ENCODE measurements around the gene DEFB112.

DEFB112 gene

GRCh38 chr6:50049829-50050228, at the start of gene DEFB112:
DEFB112 (minus strand) TSS chr6:50049929; CDS start chr6:50049869, 60 bp downstream.
- DNase-seq (ENCODE audit: low read depth), result no peak

GRCh38 chr6:50098641-50098993, 48.9 kb upstream of the DEFB112 start:
- no peak for DNase-seq (ENCODE audit: low read depth)

DNA sequence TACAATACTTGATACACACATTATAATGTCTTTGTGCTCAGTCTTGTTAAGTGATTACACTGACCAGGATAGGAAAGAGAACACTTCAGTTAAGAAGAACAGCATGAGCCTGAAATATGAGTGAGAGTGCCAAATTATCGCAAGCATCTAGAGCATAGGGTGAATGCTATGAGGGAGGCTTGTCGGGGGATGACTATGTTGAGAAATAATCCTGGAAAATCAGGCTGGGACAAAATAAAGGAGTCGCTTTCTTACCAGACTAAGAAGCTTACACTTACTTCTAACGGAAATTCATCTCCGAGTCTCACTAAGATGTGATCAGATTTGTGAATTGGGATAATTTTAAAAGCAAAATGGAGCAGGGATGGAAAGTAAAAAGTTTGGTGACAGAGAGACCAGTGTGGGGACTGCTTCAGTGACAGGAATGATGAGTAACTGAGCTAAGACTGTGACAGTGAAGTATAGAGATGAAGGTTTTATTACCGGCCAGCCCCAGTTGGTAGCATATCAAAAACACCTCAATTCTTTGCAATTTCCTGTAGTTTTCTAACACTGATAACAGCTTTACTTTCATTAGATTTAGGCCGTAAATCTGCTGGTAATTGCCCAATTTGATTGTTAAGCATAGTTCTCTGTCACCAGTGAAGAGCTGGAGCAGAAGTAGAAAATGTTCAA, 48.4 kb upstream of the DEFB112 start:
- no peak for DNase-seq (ENCODE audit: low read depth)

- no peak for DNase-seq (ENCODE audit: low read depth)
Observed at GRCh38 chr6:50096296-50096695, 46.6 kb upstream of the DEFB112 start.

GRCh38 chr6:50093938-50094272, 44.2 kb upstream of the DEFB112 start:
- no peak for DNase-seq (ENCODE audit: low read depth)

DNA sequence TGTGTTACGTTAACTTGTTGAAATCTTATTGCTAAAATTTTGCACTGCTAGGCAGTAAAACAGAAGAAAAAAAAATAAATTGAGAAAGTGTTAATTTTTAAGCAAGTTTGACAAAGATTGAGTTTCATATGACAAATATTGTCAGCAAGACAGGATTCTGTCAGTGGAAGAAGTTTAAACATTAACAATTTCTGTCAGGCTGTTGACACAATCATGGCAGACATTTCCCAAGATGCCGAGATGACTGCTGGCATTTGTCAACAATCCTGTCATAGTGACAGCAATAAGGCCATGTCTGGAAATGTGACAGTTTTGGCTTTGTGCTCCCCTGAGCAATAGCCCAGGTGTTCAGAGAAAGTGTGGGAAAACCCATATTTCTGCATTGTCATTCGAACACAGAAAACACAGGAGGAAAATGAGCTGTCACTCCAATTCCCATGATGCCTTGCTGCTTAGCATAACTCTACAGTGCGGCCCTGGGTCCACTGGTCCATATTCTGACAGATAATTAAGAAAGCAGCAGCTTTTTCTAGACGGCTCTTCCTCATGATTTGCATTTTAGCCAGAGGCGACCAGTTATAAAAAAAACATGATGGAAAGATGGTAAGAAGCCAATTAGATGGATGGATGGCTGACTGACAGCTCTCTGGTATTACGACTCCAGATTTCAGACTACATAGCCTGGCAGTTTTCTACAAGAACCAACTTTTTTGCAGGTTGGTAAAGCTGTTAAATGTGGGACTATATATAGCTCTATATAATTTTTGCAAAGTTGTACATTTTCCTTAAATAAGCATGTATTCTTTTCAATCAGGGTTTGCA, 43.6 kb upstream of the DEFB112 start:
- no peak for DNase-seq (ENCODE audit: low read depth)

DNA sequence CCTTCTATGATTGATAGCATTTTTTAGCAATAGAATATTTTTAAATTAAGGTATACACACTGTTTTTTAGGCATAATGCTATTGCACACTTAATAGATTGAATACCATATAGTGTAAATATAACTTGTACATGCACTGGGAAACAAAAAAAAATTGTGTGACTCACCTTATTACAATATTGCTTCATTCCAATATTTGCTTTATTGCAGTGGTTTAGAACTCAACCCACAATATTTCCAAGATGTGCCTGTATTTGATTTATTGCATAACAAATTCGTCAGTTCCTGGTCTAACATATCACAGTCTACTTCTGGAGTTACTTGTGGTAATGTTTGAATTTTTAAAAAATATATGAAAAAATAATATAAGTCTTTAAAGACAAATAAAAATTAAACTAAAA, 41.9 kb upstream of the DEFB112 start:
- DNase-seq (ENCODE audit: low read depth), result no peak

DNA sequence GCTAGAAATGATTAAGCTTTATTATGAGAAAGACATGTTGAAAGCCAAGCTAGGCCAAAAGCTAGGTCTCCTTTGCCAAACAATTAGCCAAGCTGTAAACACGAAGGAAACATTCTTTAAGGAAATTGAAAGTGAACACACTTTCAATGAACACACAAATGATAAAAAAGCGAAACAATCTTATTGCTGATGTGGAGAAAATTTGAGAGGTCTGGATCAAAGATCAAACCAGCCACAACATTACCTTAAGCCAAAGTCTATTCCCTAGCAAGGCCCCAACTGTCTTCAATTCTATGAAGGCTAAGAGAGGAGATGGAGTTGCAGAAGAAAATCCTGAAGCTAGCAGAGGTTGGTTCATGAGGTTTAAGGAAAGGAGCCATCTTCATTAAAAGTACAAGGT, 40.2 kb upstream of the DEFB112 start:
- no peak for DNase-seq (ENCODE audit: low read depth)

- DNase-seq (ENCODE audit: low read depth), result no peak
Observed at GRCh38 chr6:50087231-50087954, 37.7 kb upstream of the DEFB112 start.

- no peak for DNase-seq (ENCODE audit: low read depth)
Observed at GRCh38 chr6:50077385-50077784, 27.7 kb upstream of the DEFB112 start.

DNA sequence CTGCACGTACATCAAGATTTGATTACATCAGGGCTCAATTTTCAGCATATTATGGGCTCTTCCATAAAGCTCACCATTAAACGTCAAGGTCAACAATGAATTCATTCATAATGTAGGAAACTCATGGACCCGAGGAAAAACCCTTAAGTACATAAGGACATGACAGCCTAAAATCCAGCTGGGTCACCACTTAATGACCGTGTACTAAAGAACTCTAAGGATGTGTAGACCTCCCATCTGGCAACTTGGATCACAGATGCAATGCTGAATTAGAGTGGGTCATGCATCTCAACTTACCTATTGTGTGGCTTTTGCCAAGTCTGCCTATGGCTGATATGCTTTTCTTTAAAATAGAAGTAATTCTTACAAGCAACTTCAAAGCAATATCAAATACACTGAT, 26.7 kb upstream of the DEFB112 start:
- DNase-seq (ENCODE audit: low read depth), result no peak

- no peak for DNase-seq (ENCODE audit: low read depth)
Observed at GRCh38 chr6:50071921-50072320, 22.2 kb upstream of the DEFB112 start.

DNA sequence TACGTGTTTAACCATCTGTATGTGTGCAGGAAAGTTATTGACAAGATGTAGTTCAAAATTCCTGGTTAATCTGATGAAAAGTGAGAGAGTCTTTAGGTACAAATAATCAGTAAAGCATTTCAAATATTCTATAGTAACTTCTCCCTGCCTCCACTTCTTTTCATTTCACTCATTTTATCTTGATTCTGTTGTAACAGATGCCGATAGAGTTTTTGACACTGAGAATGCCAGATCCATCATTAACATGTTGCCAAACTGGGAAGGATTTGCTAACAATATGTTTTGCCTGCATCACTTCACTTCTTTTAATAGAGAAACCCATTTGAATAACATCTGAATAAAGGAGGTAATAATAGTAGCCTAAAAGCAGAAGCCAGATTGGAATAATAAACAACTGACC, 20.4 kb upstream of the DEFB112 start:
- DNase-seq (ENCODE audit: low read depth), result no peak

- no peak for DNase-seq (ENCODE audit: low read depth)
Observed at GRCh38 chr6:50062051-50062450, 12.3 kb upstream of the DEFB112 start.

DNA sequence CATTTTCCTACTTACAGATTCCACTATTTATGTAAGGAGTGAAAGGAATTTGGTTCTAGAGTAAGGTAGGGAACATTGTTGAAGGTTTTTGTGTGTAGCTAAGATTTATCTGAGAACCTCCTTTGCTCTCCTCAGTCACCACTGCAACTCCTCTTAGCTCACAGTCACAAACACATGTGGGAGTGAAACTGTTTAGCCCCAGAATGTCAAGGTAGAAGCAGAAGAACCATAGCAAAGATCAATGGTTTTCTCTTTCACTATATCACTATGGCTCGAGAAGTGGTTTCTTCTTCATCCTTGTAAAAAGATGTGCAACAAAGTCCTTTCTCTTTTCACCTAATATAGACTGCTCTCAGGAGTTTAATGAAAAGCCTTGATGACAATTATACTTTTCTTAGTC, 6.5 kb upstream of the DEFB112 start:
- no peak for DNase-seq (ENCODE audit: low read depth)

DNA sequence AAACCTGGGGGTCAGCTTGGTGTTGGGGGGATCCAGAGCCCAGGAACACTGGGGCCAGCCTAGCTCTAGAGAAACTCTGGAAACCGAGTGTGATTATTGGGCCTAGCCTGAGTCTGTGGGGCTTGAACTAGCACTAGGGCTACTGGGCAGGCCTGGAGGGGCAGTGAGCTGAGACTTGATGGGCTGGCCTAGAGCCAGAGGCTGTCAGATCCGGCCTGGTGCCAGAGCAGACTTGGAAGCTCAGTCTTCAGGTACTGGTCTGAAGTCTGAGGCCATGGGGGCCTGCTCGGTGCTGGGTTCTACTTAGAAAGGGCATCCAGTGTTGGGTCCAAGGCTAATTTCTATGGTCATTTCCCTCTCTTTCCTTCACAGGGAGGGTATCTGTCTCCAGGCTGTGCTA, 2.7 kb downstream of the DEFB112 start:
- DNase-seq (ENCODE audit: low read depth), result no peak

DNA sequence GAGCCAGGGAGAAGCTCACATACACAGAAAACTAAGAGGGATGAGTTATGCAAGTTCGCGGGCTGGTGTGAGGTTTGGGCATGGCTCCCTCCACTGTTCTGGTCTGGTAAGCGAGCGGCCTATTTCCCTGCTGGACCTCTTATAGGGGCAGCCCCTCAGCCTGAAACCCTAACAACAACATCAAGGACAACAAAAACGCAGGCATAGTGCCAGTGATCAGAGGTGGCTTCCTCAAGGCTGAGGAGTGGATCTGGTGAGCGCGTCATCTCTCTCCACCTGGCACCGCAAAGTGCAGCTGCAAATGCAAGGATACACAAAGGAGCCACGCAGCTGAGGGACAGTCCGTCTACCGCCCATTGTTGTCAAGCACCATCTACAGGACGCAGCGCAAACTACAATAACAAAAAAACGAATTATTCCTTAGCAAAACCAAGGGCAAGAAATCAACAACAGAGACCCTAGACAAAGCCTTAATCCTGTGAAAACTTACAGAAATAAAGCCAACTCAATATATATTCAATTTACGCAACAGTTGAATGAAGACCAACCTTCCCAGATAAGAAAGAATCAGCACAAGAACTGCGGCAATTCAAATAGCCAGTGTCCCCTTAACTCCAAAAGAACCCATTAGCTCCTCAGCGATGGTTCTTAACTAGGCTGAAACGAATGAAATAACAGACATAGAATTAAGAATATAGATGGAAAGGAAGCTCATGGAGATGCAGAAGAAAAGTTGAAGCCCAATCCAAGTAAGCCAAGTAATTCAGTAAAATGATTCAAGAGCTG, 18.8 kb downstream of the DEFB112 start:
- DNase-seq (ENCODE audit: low read depth), result no peak

DNA sequence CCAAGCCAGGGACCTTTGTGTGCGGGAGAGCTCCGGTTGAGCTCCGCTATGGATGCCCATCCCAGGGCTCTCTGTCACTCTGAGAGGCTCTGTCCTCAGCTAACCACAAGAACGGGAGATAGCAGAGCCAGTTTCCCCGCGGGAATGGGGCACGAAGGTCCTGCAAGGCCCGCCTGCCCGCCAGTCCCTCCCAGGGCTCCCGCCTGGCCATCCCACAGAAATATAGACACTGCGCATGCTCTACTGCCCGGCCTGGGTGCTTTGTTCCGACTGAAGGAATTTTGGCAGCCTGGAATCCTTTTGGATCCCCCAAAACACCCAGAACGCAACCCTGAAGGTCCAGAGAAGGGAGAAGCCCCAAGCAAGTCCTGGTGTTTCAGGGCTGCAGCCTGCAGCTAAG, 19.4 kb downstream of the DEFB112 start:
- no peak for DNase-seq (ENCODE audit: low read depth)

GRCh38 chr6:50025258-50025657, 24.5 kb downstream of the DEFB112 start:
- DNase-seq (ENCODE audit: low read depth), result no peak

DNA sequence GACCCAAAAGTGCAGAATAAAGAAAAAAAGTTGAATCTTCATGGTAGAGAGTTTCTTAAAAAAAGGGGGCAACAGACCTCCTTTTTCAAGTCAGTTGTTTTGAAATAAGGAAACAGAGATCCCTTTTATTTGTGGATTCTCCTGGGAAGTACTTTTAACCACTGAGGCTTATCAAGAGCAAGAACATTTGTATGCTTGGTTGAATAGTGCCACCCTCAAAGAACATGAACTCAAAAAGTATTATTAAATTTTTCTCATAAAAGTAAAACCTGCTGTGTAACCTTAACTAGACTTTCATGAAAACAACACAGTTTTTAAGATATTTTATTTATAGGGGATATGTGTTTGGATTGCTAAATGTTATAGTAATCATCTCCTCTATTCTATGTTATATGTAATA, 27.8 kb downstream of the DEFB112 start, which contains the start of gene DEFB110:
TSS of gene DEFB110 (minus strand) at position 101 of the 400 bp plus-strand sequence. CDS start at position 42, 59 bp downstream.
- no peak for DNase-seq (ENCODE audit: low read depth)

DNA sequence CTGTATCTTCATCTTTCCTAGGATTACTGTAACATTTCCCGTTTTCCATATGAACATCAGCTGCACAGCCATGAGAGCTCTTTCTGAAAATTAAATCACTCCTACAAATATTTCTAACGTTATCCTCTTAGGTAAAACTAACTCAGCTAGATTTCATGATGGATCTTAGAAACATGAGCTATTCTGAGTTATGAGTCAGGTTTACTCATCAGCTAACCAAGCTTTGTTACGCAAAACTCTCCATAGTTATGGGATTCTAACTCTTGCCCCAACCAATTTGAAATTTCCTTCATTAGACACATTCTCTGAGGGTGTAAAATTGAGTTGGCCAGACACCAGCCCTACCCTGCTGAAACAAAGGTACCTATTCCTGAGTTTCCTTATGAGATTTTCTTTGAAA, 41.9 kb downstream of the DEFB112 start:
- DNase-seq (ENCODE audit: low read depth), result no peak

GRCh38 chr6:50003139-50003538, 46.6 kb downstream of the DEFB112 start:
- no peak for DNase-seq (ENCODE audit: low read depth)

All from activated T-helper 1 cell treated with Interleukin-2 at 50 U/mL for 16 hours (primary cell).